Transverse colon (tissue), 4 donors: Measurements from ENCODE around the gene RBX1. TPM values are rescaled to one million over a fixed set of nuclear protein-coding genes. Genes with fewer than 3 reads are reported as not detected.

ENCODE experiments used
- DNase-seq: peaks from one replicate; pipeline ENCODE4 v3.0.0-alpha.2; 2019
- H3K27ac ChIP-seq, 4 donors: fragments of 200-600 bp; sonication (generic); 2 replicates each; pipeline ENCODE4 v1.5.1; 2016 to 2018; ENCODE audit warnings: inconsistent platforms in 4 of 4
- H3K27me3 ChIP-seq: fragments of 200-600 bp; sonication (generic); 2 replicates; pipeline ENCODE4 v1.5.1; 2017; ENCODE audit warnings: inconsistent platforms
- H3K36me3 ChIP-seq, 4 donors: fragments of 200-600 bp; sonication (generic); 2 replicates each; pipeline ENCODE4 v1.5.1; 2017 to 2019; ENCODE audit warnings: inconsistent platforms in 4 of 4
- H3K4me1 ChIP-seq, 4 donors: fragments of 200-600 bp; sonication (generic); 2 replicates each; pipeline ENCODE4 v1.5.1; 2017 to 2020; ENCODE audit warnings: inconsistent platforms in 4 of 4
- H3K4me3 ChIP-seq, 4 donors: fragments of 200-600 bp; sonication (generic); 1 replicate in 1 of 4; 2 replicates in 3 of 4; pipeline versions ENCODE4 v1.5.1 to v1.6.1; 2017 to 2019; ENCODE audit warnings: inconsistent platforms in 4 of 4
- H3K9me3 ChIP-seq, 2 donors: fragments of 200-600 bp; sonication (generic); 2 replicates each; pipeline ENCODE4 v1.5.1; 2017 to 2019; ENCODE audit warnings: inconsistent platforms in 2 of 2
- CTCF ChIP-seq, 5 experiments: fragments of 200-600 bp in 3 of 5; fragments of 450-650 bp in 2 of 5; sonication (generic) in 3 of 5; IDR thresholded peaks; 1 replicate in 2 of 5; 2 replicates in 3 of 5; pipeline ENCODE4 v1.5.1; 2016 to 2017; ENCODE audit warnings: antibody characterized with exemption in 5 of 5, inconsistent platforms in 3 of 5, mild to moderate bottlenecking in 2 of 5, moderate library complexity in 1 of 5
- EP300 ChIP-seq: sonication (generic); formaldehyde crosslinking; IDR thresholded peaks from one replicate; pipeline ENCODE4 v1.6.1; 2017; ENCODE audit warnings: antibody characterized with exemption, low read depth
- POLR2A ChIP-seq: fragments of 450-650 bp; IDR thresholded peaks from one replicate; pipeline ENCODE4 v1.6.1; 2016; ENCODE audit warnings: antibody characterized with exemption, mild to moderate bottlenecking, moderate library complexity
- POLR2AphosphoS5 ChIP-seq, 3 donors: sonication (generic); formaldehyde crosslinking; IDR thresholded peaks; one replicate each; pipeline ENCODE4 v1.6.1; 2016; ENCODE audit warnings: antibody characterized with exemption in 3 of 3
- WGBS, 2 donors: methylation state at CpG; one replicate each; pipeline ENCODE4 v1.1.5; 2018; ENCODE audit warnings: low coverage in 1 of 2; 5-methylcytosine and 5-hydroxymethylcytosine counted together
- in situ Hi-C, 4 donors: fragments of 200-750 bp; cut with MboI; loops; one replicate each; pipeline versions ENCODE4 v1.15.0 to v1.15.1; 2017; ENCODE audit warnings: low sequenced_read_pairs in 3 of 4, low pct_ligation_motif_present in 1 of 4, low pct_unique_long_range_greater_than_20kb in 1 of 4
- intact Hi-C: fragments of 100-400 bp; cut with DNase I; formaldehyde crosslinking; loops from one replicate; pipeline ENCODE4 v1.15.1; 2023; ENCODE audit warnings: low total_unique reads
- total RNA-seq, 4 donors: library from RNA; depleted of rRNA; stranded (reverse); fragments of >200 nt; gene quantifications; one replicate each; pipeline ENCODE4 v1.1.0, GENCODE V29; 2016

RBX1 gene
- total RNA-seq, 4 donors from 2014 or later: 7.8 to 36.9 (median 24.9) TPM

GRCh38 chr22:40979198-40979597 is 28.0 kb downstream of the RBX1 start:
- Histone ChIP-seq H3K4me1 (no peaks in the 10 kb centered on the region), H3K4me3 (no peak overlapping the region), H3K27me3 (no peaks in the 10 kb centered on the region), H3K9me3 (no peaks in the 10 kb centered on the region), H3K36me3 (no peaks in the 10 kb centered on the region), H3K27ac (no peak overlapping the region)
- 93 to 95% methylated on average over 7 of the region's 7 CpGs for WGBS, 2 donors
- in situ Hi-C loops (no loop called here), intact Hi-C loops (no loop called here)
- no peak for TF ChIP-seq POLR2AphosphoS5 (IDR thresholded peaks at IDR 0.05)
- no peak for TF ChIP-seq CTCF (IDR thresholded peaks at IDR 0.05)
- no peak for TF ChIP-seq EP300
- no peak for TF ChIP-seq POLR2A
- no peak for DNase-seq

GRCh38 chr22:40979871-40980270 is 28.7 kb downstream of the RBX1 start:
- no peaks in the 10 kb centered on the region for H3K36me3 ChIP-seq
- in situ Hi-C loops (no loop called here), intact Hi-C loops (no loop called here)
- DNase-seq: no peak
- H3K27me3 ChIP-seq: no peaks in the 10 kb centered on the region
- H3K4me1 ChIP-seq: no peaks in the 10 kb centered on the region
- H3K27ac ChIP-seq: no peak overlapping the region
- no peak for TF ChIP-seq EP300
- 85 to 93% methylated on average over 7 to 8 of the region's 8 CpGs for WGBS, 2 donors
- no peaks in the 10 kb centered on the region for H3K9me3 ChIP-seq
- H3K4me3 ChIP-seq: no peak overlapping the region

GRCh38 chr22:40982482-40983385 is 31.6 kb downstream of the RBX1 start:
- TF ChIP-seq POLR2AphosphoS5 (IDR thresholded peaks at IDR 0.05): no peak
- TF ChIP-seq CTCF (IDR thresholded peaks at IDR 0.05): no peak
- TF ChIP-seq POLR2A: no peak
- TF ChIP-seq EP300: no peak
- intact Hi-C loops (no loop called here), in situ Hi-C loops (no loop called here)
- H3K4me3 ChIP-seq: no peak overlapping the region
- H3K9me3 ChIP-seq: no peaks in the 10 kb centered on the region
- no peaks in the 10 kb centered on the region for H3K27me3 ChIP-seq
- WGBS, 2 donors: 73 to 77% methylated on average over 10 to 21 of the region's 21 CpGs
- peak overlapping the region in 3 of 4 donors; percentile 17 to 21 (median 19) for H3K27ac ChIP-seq
- DNase-seq: no peak
- H3K4me1 ChIP-seq: no peaks in the 10 kb centered on the region
- no peaks in the 10 kb centered on the region for H3K36me3 ChIP-seq

GRCh38 chr22:40991298-40991697 is 40.1 kb downstream of the RBX1 start:
- 82% methylated on average over 4 to 9 of the region's 9 CpGs for WGBS, 2 donors
- DNase-seq: no peak
- no peak for TF ChIP-seq EP300
- TF ChIP-seq POLR2A: no peak
- TF ChIP-seq CTCF (IDR thresholded peaks at IDR 0.05): no peak
- TF ChIP-seq POLR2AphosphoS5 (IDR thresholded peaks at IDR 0.05): no peak
- intact Hi-C loops (no loop called here), in situ Hi-C loops (no loop called here)
- peaks cover 17% of the 10 kb centered on the region for H3K27me3 ChIP-seq
- no peaks in the 10 kb centered on the region for H3K36me3 ChIP-seq
- H3K27ac ChIP-seq: no peak overlapping the region
- no peak overlapping the region for H3K4me3 ChIP-seq
- H3K4me1 ChIP-seq: no peaks in the 10 kb centered on the region
- H3K9me3 ChIP-seq: no peaks in the 10 kb centered on the region

DNA sequence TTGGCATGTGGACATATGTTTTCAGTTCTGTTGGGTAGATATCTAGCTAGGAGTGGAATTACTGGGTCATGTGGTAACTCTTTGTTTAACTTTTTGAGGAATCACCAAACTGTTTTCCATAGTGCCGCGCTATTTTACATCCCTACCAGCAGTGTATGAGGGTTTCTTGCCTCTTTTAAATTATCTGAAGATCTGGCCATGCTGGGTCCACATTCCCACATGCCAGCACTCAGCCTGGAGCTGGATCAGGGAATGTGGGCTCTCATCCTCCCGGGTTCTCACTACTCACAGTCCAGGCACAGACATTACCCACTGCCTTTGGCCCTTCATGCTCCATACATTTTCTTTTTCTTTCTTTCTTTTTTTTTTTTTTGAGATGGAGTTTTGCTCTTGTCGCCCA is 44.6 kb downstream of the RBX1 start:
- TF ChIP-seq POLR2AphosphoS5 (IDR thresholded peaks at IDR 0.05) (no peak), POLR2A (no peak), CTCF (IDR thresholded peaks at IDR 0.05) (no peak), EP300 (no peak)
- in situ Hi-C loops (no loop called here), intact Hi-C loops (no loop called here)
- Histone ChIP-seq H3K27ac (no peak overlapping the region), H3K4me3 (no peak overlapping the region), H3K4me1 (no peaks in the 10 kb centered on the region), H3K36me3 (no peaks in the 10 kb centered on the region), H3K27me3 (peaks cover 13% of the 10 kb centered on the region), H3K9me3 (no peaks in the 10 kb centered on the region)
- WGBS, 2 donors: 87 to 92% methylated on average over 4 of the region's 4 CpGs
- DNase-seq: no peak
